NCI-H345 treated with DMSO at 0.1 percent for 48 hours (cell line): ENCODE measurements around the gene P2RX6.
"Not testable (repeated sequence)": the region's sequence is repeated elsewhere in the genome, so short reads cannot be mapped to it uniquely, and the experiment has no call there.

Source experiments
- DNase-seq: peaks from one replicate; lab custom pipeline; 2025; ENCODE audit not compliant: unreplicated experiment; lab: John Stamatoyannopoulos, UW

Gene P2RX6

GRCh38 chr22:21071796-21072195, 56.8 kb downstream of the P2RX6 start:
- not testable (repeated sequence) for DNase-seq

GRCh38 chr22:21073023-21073422, 58.1 kb downstream of the P2RX6 start:
- no peak for DNase-seq

- DNase-seq, result no peak
Observed at GRCh38 chr22:21073482-21073881, 58.5 kb downstream of the P2RX6 start.

- no peak for DNase-seq
Observed at GRCh38 chr22:21074102-21074715, 59.2 kb downstream of the P2RX6 start.

- DNase-seq, result no peak
Observed at GRCh38 chr22:21075516-21076138, 60.7 kb downstream of the P2RX6 start.

- DNase-seq, result no peak
Observed at GRCh38 chr22:21076912-21077625, 62.1 kb downstream of the P2RX6 start.
